ENCODE measurements around the gene TENM3. TPM values are rescaled to one million over a fixed set of nuclear protein-coding genes. Genes with fewer than 3 reads are reported as not detected.

The TENM3 gene
- total RNA-seq, 1 donor from 2014 or later = 0.05 TPM

- H3K36me3 Mint-ChIP-seq (ENCODE audit: low read depth) = no peaks in the 10 kb centered on the region
- H3K27me3 Mint-ChIP-seq (ENCODE audit: low read depth) = no peaks in the 10 kb centered on the region
- no peak overlapping the region for H3K27ac Mint-ChIP-seq
- no peaks in the 10 kb centered on the region for H3K9me3 Mint-ChIP-seq
- H3K4me1 Mint-ChIP-seq (ENCODE audit: low read depth) = no peaks in the 10 kb centered on the region
- no peak for DNase-seq (ENCODE audit: low spot score)
- intact Hi-C loops (cut with micrococcal nuclease) = no loop called here
- no peak overlapping the region for H3K4me3 Mint-ChIP-seq (ENCODE audit: low read depth)
Measured at GRCh38 chr4:182644683-182645050, 401.5 kb downstream of the TENM3 start.

GRCh38 chr4:182645511-182645910 is 402.3 kb downstream of the TENM3 start:
- Mint-ChIP-seq H3K36me3 (ENCODE audit: low read depth) (no peaks in the 10 kb centered on the region), H3K27ac (no peak overlapping the region), H3K4me1 (ENCODE audit: low read depth) (no peaks in the 10 kb centered on the region), H3K4me3 (ENCODE audit: low read depth) (no peak overlapping the region), H3K27me3 (ENCODE audit: low read depth) (no peaks in the 10 kb centered on the region), H3K9me3 (no peaks in the 10 kb centered on the region)
- DNase-seq (ENCODE audit: low spot score) = no peak
- intact Hi-C loops (cut with micrococcal nuclease) = no loop called here

- Mint-ChIP-seq H3K36me3 (ENCODE audit: low read depth) (no peaks in the 10 kb centered on the region), H3K27ac (no peak overlapping the region), H3K4me3 (ENCODE audit: low read depth) (no peak overlapping the region), H3K27me3 (ENCODE audit: low read depth) (no peaks in the 10 kb centered on the region), H3K4me1 (ENCODE audit: low read depth) (no peaks in the 10 kb centered on the region), H3K9me3 (no peaks in the 10 kb centered on the region)
- intact Hi-C loops (cut with micrococcal nuclease) = no loop called here
- no peak for DNase-seq (ENCODE audit: low spot score)
Measured at GRCh38 chr4:182647646-182648300, 404.6 kb downstream of the TENM3 start.

- H3K4me3 Mint-ChIP-seq (ENCODE audit: low read depth) = no peak overlapping the region
- DNase-seq (ENCODE audit: low spot score) = no peak
- no peaks in the 10 kb centered on the region for H3K36me3 Mint-ChIP-seq (ENCODE audit: low read depth)
- no peaks in the 10 kb centered on the region for H3K27me3 Mint-ChIP-seq (ENCODE audit: low read depth)
- intact Hi-C loops (cut with micrococcal nuclease) = no loop called here
- no peak overlapping the region for H3K27ac Mint-ChIP-seq
- no peaks in the 10 kb centered on the region for H3K4me1 Mint-ChIP-seq (ENCODE audit: low read depth)
- no peaks in the 10 kb centered on the region for H3K9me3 Mint-ChIP-seq
Measured at GRCh38 chr4:182648766-182649165, 405.6 kb downstream of the TENM3 start.

- H3K36me3 Mint-ChIP-seq (ENCODE audit: low read depth) = no peaks in the 10 kb centered on the region
- no peaks in the 10 kb centered on the region for H3K27me3 Mint-ChIP-seq (ENCODE audit: low read depth)
- no peaks in the 10 kb centered on the region for H3K4me1 Mint-ChIP-seq (ENCODE audit: low read depth)
- no peaks in the 10 kb centered on the region for H3K9me3 Mint-ChIP-seq
- no peak overlapping the region for H3K4me3 Mint-ChIP-seq (ENCODE audit: low read depth)
- intact Hi-C loops (cut with micrococcal nuclease) = no loop called here
- H3K27ac Mint-ChIP-seq = no peak overlapping the region
- DNase-seq (ENCODE audit: low spot score) = no peak
Measured at GRCh38 chr4:182649698-182650477, 406.7 kb downstream of the TENM3 start.

- no peaks in the 10 kb centered on the region for H3K4me1 Mint-ChIP-seq (ENCODE audit: low read depth)
- intact Hi-C loops (cut with micrococcal nuclease) = no loop called here
- DNase-seq (ENCODE audit: low spot score) = no peak
- H3K27ac Mint-ChIP-seq = no peak overlapping the region
- no peaks in the 10 kb centered on the region for H3K27me3 Mint-ChIP-seq (ENCODE audit: low read depth)
- H3K36me3 Mint-ChIP-seq (ENCODE audit: low read depth) = no peaks in the 10 kb centered on the region
- no peak overlapping the region for H3K4me3 Mint-ChIP-seq (ENCODE audit: low read depth)
- no peaks in the 10 kb centered on the region for H3K9me3 Mint-ChIP-seq
Measured at GRCh38 chr4:182653596-182653995, 410.4 kb downstream of the TENM3 start.

- Mint-ChIP-seq H3K4me1 (ENCODE audit: low read depth) (no peaks in the 10 kb centered on the region), H3K36me3 (ENCODE audit: low read depth) (no peaks in the 10 kb centered on the region), H3K4me3 (ENCODE audit: low read depth) (no peak overlapping the region), H3K9me3 (no peaks in the 10 kb centered on the region), H3K27me3 (ENCODE audit: low read depth) (no peaks in the 10 kb centered on the region), H3K27ac (no peak overlapping the region)
- intact Hi-C loops (cut with micrococcal nuclease) = no loop called here
- no peak for DNase-seq (ENCODE audit: low spot score)
Measured at GRCh38 chr4:182655340-182655739, 412.1 kb downstream of the TENM3 start.

GRCh38 chr4:182662551-182662950 is 419.3 kb downstream of the TENM3 start:
- Mint-ChIP-seq H3K9me3 (no peaks in the 10 kb centered on the region), H3K4me1 (ENCODE audit: low read depth) (no peaks in the 10 kb centered on the region), H3K4me3 (ENCODE audit: low read depth) (no peak overlapping the region), H3K27ac (no peak overlapping the region), H3K27me3 (ENCODE audit: low read depth) (no peaks in the 10 kb centered on the region), H3K36me3 (ENCODE audit: low read depth) (no peaks in the 10 kb centered on the region)
- intact Hi-C loops (cut with micrococcal nuclease) = no loop called here
- DNase-seq (ENCODE audit: low spot score) = no peak

- H3K9me3 Mint-ChIP-seq = no peaks in the 10 kb centered on the region
- H3K4me3 Mint-ChIP-seq (ENCODE audit: low read depth) = no peak overlapping the region
- H3K27me3 Mint-ChIP-seq (ENCODE audit: low read depth) = no peaks in the 10 kb centered on the region
- H3K4me1 Mint-ChIP-seq (ENCODE audit: low read depth) = no peaks in the 10 kb centered on the region
- no peak for DNase-seq (ENCODE audit: low spot score)
- H3K36me3 Mint-ChIP-seq (ENCODE audit: low read depth) = no peaks in the 10 kb centered on the region
- no peak overlapping the region for H3K27ac Mint-ChIP-seq
- intact Hi-C loops (cut with micrococcal nuclease) = no loop called here
Measured at GRCh38 chr4:182671231-182671630, 428.0 kb downstream of the TENM3 start.

- Mint-ChIP-seq H3K27ac (no peak overlapping the region), H3K4me1 (ENCODE audit: low read depth) (no peaks in the 10 kb centered on the region), H3K27me3 (ENCODE audit: low read depth) (no peaks in the 10 kb centered on the region), H3K4me3 (ENCODE audit: low read depth) (no peak overlapping the region), H3K36me3 (ENCODE audit: low read depth) (no peaks in the 10 kb centered on the region), H3K9me3 (no peaks in the 10 kb centered on the region)
- DNase-seq (ENCODE audit: low spot score) = no peak
- intact Hi-C loops (cut with micrococcal nuclease) = no loop called here
Measured at GRCh38 chr4:182671749-182672148, 428.5 kb downstream of the TENM3 start.

- Mint-ChIP-seq H3K36me3 (ENCODE audit: low read depth) (no peaks in the 10 kb centered on the region), H3K27me3 (ENCODE audit: low read depth) (no peaks in the 10 kb centered on the region), H3K4me3 (ENCODE audit: low read depth) (no peak overlapping the region), H3K9me3 (no peaks in the 10 kb centered on the region), H3K27ac (no peak overlapping the region), H3K4me1 (ENCODE audit: low read depth) (no peaks in the 10 kb centered on the region)
- no peak for DNase-seq (ENCODE audit: low spot score)
- intact Hi-C loops (cut with micrococcal nuclease) = no loop called here
Measured at GRCh38 chr4:182678590-182678989, 435.4 kb downstream of the TENM3 start.

GRCh38 chr4:182679533-182679932 is 436.3 kb downstream of the TENM3 start:
- Mint-ChIP-seq H3K9me3 (no peaks in the 10 kb centered on the region), H3K4me1 (ENCODE audit: low read depth) (no peaks in the 10 kb centered on the region), H3K27ac (no peak overlapping the region), H3K27me3 (ENCODE audit: low read depth) (no peaks in the 10 kb centered on the region), H3K36me3 (ENCODE audit: low read depth) (no peaks in the 10 kb centered on the region), H3K4me3 (ENCODE audit: low read depth) (no peak overlapping the region)
- intact Hi-C loops (cut with micrococcal nuclease) = no loop called here
- no peak for DNase-seq (ENCODE audit: low spot score)

GRCh38 chr4:182680234-182680653 is 437.0 kb downstream of the TENM3 start:
- Mint-ChIP-seq H3K36me3 (ENCODE audit: low read depth) (no peaks in the 10 kb centered on the region), H3K9me3 (no peaks in the 10 kb centered on the region), H3K27me3 (ENCODE audit: low read depth) (no peaks in the 10 kb centered on the region), H3K4me3 (ENCODE audit: low read depth) (no peak overlapping the region), H3K4me1 (ENCODE audit: low read depth) (no peaks in the 10 kb centered on the region), H3K27ac (no peak overlapping the region)
- intact Hi-C loops (cut with micrococcal nuclease) = no loop called here
- DNase-seq (ENCODE audit: low spot score) = no peak

All from activated T-helper 2 cell treated with anti-CD3 and anti-CD28 coated beads, Interferon-gamma antibody, Interleukin-2, Interleukin-4, amounts not matched to agents 10 μg/mL and 5 μg/mL and 100 μg/mL, durations not matched to agents 14 hours and 24 hours and 36 hours (primary cell).